A549 (cell line): ENCODE measurements around the gene FRG2B. TPM values are rescaled to one million over a fixed set of nuclear protein-coding genes. Genes with fewer than 3 reads are reported as not detected.
"Not testable (repeated sequence)": the region's sequence is repeated elsewhere in the genome, so short reads cannot be mapped to it uniquely, and the experiment has no call there.

Source experiments
- ATAC-seq, 2 experiments: fragments of 200-7000 bp in 1 of 2; fragments of >200 bp in 1 of 2; cut with Nextera tagmentation in 1 of 2; cut with Tn5 transposase in 1 of 2; 3 replicates each; pipeline versions ENCODE4 v1.8.0 to v1.9.1; 2018 to 2020; ENCODE audit warnings: mild to moderate bottlenecking in 1 of 2, moderate library complexity in 1 of 2
- CTCF ChIA-PET: fragments of 300-600 bp; sonication (Branson Sonifier 250); formaldehyde crosslinking; extraction: SDS; loops from one replicate; lab custom pipeline; 2021; ENCODE audit warnings: antibody characterized with exemption, inconsistent platforms; lab: Yijun Ruan, JAX
- POLR2A ChIA-PET: fragments of 350-600 bp; formaldehyde crosslinking; extraction: SDS; loops from one replicate; lab custom pipeline; 2021; ENCODE audit warnings: antibody characterized with exemption, inconsistent platforms; lab: Yijun Ruan, JAX
- DNase-seq, 2 experiments: peaks; one replicate each; pipeline versions ENCODE4 v3.0.0 to v3.0.0-alpha.2; 2011 to 2016; ENCODE audit warnings: low read depth in 1 of 2, low spot score in 1 of 2
- FAIRE-seq: peaks from 2 replicates; lab custom pipeline; 2011; peaks lifted over from hg19 to GRCh38; lab: Jason Lieb, UNC
- H3K27ac ChIP-seq, 2 experiments: fragments of >200 bp; sonication (Bioruptor Twin); formaldehyde crosslinking; 3 replicates each; pipeline ENCODE4 v1.5.1; 2016 to 2017
- H3K4me1 ChIP-seq: fragments of >200 bp; sonication (Bioruptor Twin); formaldehyde crosslinking; 3 replicates; pipeline ENCODE4 v1.6.1; 2016
- H3K4me2 ChIP-seq: fragments of >200 bp; sonication (Bioruptor Twin); formaldehyde crosslinking; 3 replicates; pipeline ENCODE4 v1.6.1; 2016
- H3K4me3 ChIP-seq: fragments of >200 bp; sonication (Bioruptor Twin); formaldehyde crosslinking; 3 replicates; pipeline ENCODE4 v1.5.1; 2016
- H3K9me3 ChIP-seq: fragments of >200 bp; sonication (Bioruptor Twin); formaldehyde crosslinking; 3 replicates; pipeline ENCODE4 v1.6.1; 2016
- WGBS: methylation state at CpG from one replicate; pipeline ENCODE4 v1.1.6; 2017; ENCODE audit errors: missing lambda C conversion rate; 5-methylcytosine and 5-hydroxymethylcytosine counted together
- polyA minus RNA-seq: library from RNA; depleted of rRNA, polyadenylated mRNA; stranded (reverse); fragments of >200 nt; gene quantifications from 2 replicates; pipeline ENCODE4 v1.2.3, GENCODE V29; 2011; rRNA and poly(A)+ RNA removed
- polyA plus RNA-seq, 4 experiments: library from polyadenylated mRNA; depleted of rRNA in 3 of 4; stranded (reverse); fragments of >200 nt; fragmentation: RNase III in 1 of 4; extraction: RNeasy Plus Mini Kit Qiagen cat#74134 plus additional on column Dnase treatment in 1 of 4; gene quantifications; 2 replicates in 3 of 4; 3 replicates in 1 of 4; pipeline ENCODE4 v1.2.3, GENCODE V29; 2011 to 2017

Gene FRG2B
- polyA plus RNA-seq (2011; rRNA removed) (0.05 TPM in 1 of 2 replicates, not detected in the other), polyA plus RNA-seq (2017; fragmentation: RNase III; extraction: RNeasy Plus Mini Kit Qiagen cat#74134 plus additional on column Dnase treatment) (not detected in 3 replicates), polyA minus RNA-seq (0.49 TPM in 1 of 2 replicates, not detected in the other)
- 0.03 and 0.06 TPM in 2 replicates for polyA plus RNA-seq (2012; cell fraction: cytosol; rRNA removed)
- polyA plus RNA-seq (2012; cell fraction: nucleus; rRNA removed): not detected in 2 replicates

GRCh38 chr10:133626695-133627094 is at the start of gene FRG2B:
TSS of gene FRG2B (minus strand) at chr10:133626795. CDS start at chr10:133626742, 53 bp downstream.
- DNase-seq, CTCF ChIA-PET, H3K4me1 ChIP-seq, POLR2A ChIA-PET, FAIRE-seq, H3K27ac ChIP-seq, H3K4me3 ChIP-seq, H3K9me3 ChIP-seq, H3K4me2 ChIP-seq, ATAC-seq: not testable (repeated sequence)
- WGBS: 39% methylated on average over 3 of the region's 10 CpGs

DNA sequence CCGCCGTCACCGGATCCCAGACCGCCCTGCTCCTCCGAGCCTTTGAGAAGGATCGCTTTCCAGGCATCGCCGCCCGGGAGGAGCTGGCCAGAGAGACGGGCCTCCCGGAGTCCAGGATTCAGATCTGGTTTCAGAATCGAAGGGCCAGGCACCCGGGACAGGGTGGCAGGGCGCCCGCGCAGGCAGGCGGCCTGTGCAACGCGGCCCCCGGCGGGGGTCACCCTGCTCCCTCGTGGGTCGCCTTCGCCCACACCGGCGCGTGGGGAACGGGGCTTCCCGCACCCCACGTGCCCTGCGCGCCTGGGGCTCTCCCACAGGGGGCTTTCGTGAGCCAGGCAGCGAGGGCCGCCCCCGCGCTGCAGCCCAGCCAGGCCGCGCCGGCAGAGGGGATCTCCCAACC is 40.9 kb upstream of the FRG2B start:
- FAIRE-seq, H3K4me1 ChIP-seq, H3K4me2 ChIP-seq, H3K9me3 ChIP-seq, POLR2A ChIA-PET, DNase-seq, H3K4me3 ChIP-seq, H3K27ac ChIP-seq, CTCF ChIA-PET: not testable (repeated sequence)
- no CpG with 5 or more reads among the region's 40 CpGs for WGBS
- peak; percentile 40 to 59; a peak in 1 of 6 replicates for ATAC-seq

DNA sequence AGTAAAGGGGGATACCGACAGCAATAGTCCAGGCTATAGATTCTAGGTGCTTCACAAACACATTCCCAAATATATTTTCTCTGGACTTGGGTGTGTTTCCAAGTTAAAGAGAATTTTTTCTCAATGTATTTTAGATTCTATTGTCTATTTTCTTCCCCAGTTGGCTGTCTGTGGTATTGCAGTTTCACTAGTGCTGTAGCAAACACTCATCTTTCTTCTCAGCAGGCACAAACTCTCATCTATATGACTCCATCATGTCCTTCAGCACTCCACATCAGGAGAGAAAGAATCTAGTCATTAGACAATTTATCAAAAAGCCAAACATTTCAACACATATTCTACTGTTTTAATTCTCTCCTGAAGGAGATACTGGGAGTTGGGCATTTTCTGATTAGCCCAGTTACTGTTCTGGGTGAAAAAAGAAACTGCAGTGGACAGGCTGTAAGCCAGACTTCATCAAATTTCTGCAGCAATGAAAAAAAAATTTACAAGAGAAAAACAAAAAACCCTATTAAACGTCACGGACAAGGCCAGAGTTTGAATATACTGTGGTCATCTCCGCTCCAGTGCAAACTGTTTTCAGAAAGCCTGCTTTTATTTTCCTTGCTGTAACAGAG is 37.1 kb upstream of the FRG2B start:
- WGBS: 54% methylated on average over 4 of the region's 4 CpGs
- H3K4me1 ChIP-seq, H3K4me2 ChIP-seq, CTCF ChIA-PET, H3K9me3 ChIP-seq, H3K4me3 ChIP-seq, POLR2A ChIA-PET, H3K27ac ChIP-seq, FAIRE-seq, DNase-seq: not testable (repeated sequence)
- peak; percentile 91 to 93 for ATAC-seq

DNA sequence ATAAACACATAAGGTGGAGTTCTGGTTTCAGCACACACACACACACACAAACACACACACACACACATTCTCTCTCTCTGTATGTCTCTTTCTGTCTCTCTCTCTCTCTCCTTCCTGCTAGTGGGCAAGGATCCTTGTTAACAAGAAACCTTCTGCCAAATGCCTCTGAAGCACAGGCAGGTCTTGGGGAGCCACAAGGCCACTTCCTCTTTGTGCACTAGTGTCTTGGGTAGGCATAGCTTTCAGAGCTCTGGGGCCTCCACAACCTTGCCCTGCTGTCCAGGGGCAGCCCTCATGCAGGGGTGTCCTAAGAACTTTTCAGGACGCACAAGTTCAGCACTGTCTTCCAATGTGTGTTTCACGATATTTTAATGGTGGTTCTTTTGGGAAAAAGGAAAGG is 34.5 kb upstream of the FRG2B start:
- 68% methylated on average over 2 of the region's 2 CpGs for WGBS
- H3K4me1 ChIP-seq, H3K4me3 ChIP-seq, H3K9me3 ChIP-seq, H3K27ac ChIP-seq, ATAC-seq, CTCF ChIA-PET, FAIRE-seq, H3K4me2 ChIP-seq, DNase-seq, POLR2A ChIA-PET: not testable (repeated sequence)

DNA sequence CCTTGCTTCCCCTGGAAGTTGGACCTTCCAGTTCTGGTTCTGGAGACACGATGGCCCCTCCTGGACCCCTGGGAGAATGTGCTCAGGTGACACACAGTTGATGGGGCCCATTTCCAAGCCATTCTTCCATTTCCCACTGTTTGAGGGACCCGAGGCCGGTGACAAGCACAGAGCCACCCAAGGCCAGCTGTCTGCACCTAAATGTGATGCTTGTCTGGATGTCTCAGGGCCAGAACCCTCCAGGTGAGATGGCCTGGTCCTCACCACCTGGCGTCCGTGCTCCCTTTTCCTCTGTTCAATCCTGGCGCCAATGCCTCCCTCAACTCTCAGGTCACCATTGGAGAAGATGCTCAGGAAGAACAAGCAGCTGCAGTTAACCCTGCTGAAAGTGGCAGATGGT is 33.9 kb upstream of the FRG2B start:
- WGBS: 31% methylated on average over 6 of the region's 6 CpGs
- ATAC-seq: not testable (repeated sequence)

GRCh38 chr10:133657276-133657675 is 30.7 kb upstream of the FRG2B start:
- POLR2A ChIA-PET, CTCF ChIA-PET, H3K27ac ChIP-seq, H3K4me1 ChIP-seq, FAIRE-seq, DNase-seq, H3K9me3 ChIP-seq, H3K4me3 ChIP-seq, ATAC-seq, H3K4me2 ChIP-seq: not testable (repeated sequence)
- WGBS: 81% methylated on average over 3 of the region's 4 CpGs

More for the DNA sequence above, 33.9 kb upstream of the FRG2B start:
- H3K9me3 ChIP-seq, H3K27ac ChIP-seq, CTCF ChIA-PET, DNase-seq, H3K4me2 ChIP-seq, POLR2A ChIA-PET, H3K4me3 ChIP-seq, FAIRE-seq, H3K4me1 ChIP-seq: not testable (repeated sequence)

- POLR2A ChIA-PET, H3K4me1 ChIP-seq, DNase-seq, FAIRE-seq, H3K4me3 ChIP-seq, H3K9me3 ChIP-seq, CTCF ChIA-PET, H3K27ac ChIP-seq: not testable (repeated sequence)
- peak; percentile 45 to 89; a peak in 4 of 6 replicates for ATAC-seq
- 4% methylated on average over 4 of the region's 22 CpGs for WGBS
- H3K4me2 ChIP-seq: peak overlapping the region; percentile 39
Observed at GRCh38 chr10:133648872-133649455, 22.4 kb upstream of the FRG2B start.
